Measurements from ENCODE around the gene NFATC3.

Gene NFATC3

DNA sequence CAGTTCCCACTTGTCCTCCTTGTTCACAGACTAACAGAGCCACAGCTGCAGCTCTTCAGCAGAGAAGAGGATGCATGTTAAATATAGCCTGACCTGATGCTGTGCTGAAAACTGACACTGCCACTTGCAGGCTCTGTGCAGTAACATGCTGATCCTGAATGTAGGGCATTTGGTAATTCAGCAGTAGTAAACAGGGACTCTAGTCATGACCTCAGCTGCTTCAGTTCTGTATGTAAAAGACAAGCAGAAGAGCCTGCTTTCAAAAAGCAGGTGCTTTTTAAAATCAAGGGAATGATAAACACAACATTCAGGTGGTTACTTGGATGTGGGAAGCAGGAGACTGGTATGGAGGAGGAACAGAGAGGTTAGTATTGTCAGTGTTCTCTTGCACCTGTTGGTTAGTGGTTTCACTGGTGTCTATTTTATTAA is 116.9 kb downstream of the NFATC3 start:
- H3K4me1 ChIP-seq (ENCODE audit: insufficient read depth, low read length), result no peaks in the 10 kb centered on the region
- H3K36me3 ChIP-seq (ENCODE audit: insufficient read depth, low read length), result no peaks in the 10 kb centered on the region
- no peaks in the 10 kb centered on the region for H3K9me3 ChIP-seq (ENCODE audit: low read length)
- no peaks in the 10 kb centered on the region for H3K27me3 ChIP-seq (ENCODE audit: control insufficient read depth in 1 of 2, insufficient read depth in 2 of 2, low read length in 2 of 2)
- H3K9ac ChIP-seq (ENCODE audit: low read length), result no peak overlapping the region
- H3K4me3 ChIP-seq (ENCODE audit: low read depth in 1 of 2, low read length in 2 of 2), result no peak overlapping the region
- no peak overlapping the region for H3K27ac ChIP-seq (ENCODE audit: low read depth, low read length)

DNA sequence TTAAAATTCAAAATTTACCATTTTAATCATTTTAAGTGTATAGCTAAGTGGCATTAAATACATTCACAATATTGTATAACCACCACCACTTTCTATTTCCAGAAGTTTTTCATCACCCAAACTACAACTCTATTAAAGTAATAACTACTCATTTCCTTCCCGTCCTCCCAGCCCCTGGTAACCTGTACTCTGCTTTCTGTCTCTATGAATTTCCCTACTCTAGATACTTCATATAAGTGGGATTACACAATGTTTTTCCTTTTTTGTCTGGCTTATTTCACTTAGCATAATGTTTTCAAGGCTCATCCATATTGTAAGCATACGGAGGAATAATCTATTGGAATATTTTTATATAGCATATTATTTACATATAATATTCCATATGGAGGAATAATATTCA is 121.1 kb downstream of the NFATC3 start:
- no peaks in the 10 kb centered on the region for H3K9me3 ChIP-seq (ENCODE audit: low read length)
- no peak overlapping the region for H3K27ac ChIP-seq (ENCODE audit: low read depth, low read length)
- no peaks in the 10 kb centered on the region for H3K27me3 ChIP-seq (ENCODE audit: control insufficient read depth in 1 of 2, insufficient read depth in 2 of 2, low read length in 2 of 2)
- no peak overlapping the region for H3K4me3 ChIP-seq (ENCODE audit: low read depth in 1 of 2, low read length in 2 of 2)
- H3K4me1 ChIP-seq (ENCODE audit: insufficient read depth, low read length), result no peaks in the 10 kb centered on the region
- no peak overlapping the region for H3K9ac ChIP-seq (ENCODE audit: low read length)
- no peaks in the 10 kb centered on the region for H3K36me3 ChIP-seq (ENCODE audit: insufficient read depth, low read length)

GRCh38 chr16:68214726-68215125 is 129.6 kb downstream of the NFATC3 start:
- Histone ChIP-seq H3K27ac (ENCODE audit: low read depth, low read length) (no peak overlapping the region), H3K4me1 (ENCODE audit: insufficient read depth, low read length) (no peaks in the 10 kb centered on the region), H3K9me3 (ENCODE audit: low read length) (no peaks in the 10 kb centered on the region), H3K27me3 (ENCODE audit: control insufficient read depth in 1 of 2, insufficient read depth in 2 of 2, low read length in 2 of 2) (no peaks in the 10 kb centered on the region), H3K9ac (ENCODE audit: low read length) (no peak overlapping the region), H3K4me3 (ENCODE audit: low read depth in 1 of 2, low read length in 2 of 2) (no peak overlapping the region), H3K36me3 (ENCODE audit: insufficient read depth, low read length) (no peaks in the 10 kb centered on the region)

DNA sequence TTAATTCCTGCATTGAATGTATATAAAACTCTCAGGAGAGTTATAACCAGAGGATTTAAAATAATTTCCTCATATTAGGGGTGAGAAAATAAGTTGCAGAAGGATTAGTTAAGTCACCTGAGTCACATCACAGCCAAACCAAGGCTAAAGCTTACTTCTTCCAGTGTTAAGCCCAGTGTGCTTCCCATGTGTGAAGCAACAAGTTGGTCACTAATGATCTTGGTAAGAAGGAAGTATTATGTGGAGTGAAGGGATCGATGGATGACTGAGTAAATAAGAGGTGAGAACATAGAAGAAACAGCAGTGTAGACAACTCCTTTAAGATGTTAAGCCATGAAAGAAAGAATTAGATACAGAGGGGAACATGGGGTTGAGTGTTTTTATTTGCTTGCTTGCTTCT is 130.1 kb downstream of the NFATC3 start:
- no peak overlapping the region for H3K27ac ChIP-seq (ENCODE audit: low read depth, low read length)
- H3K9me3 ChIP-seq (ENCODE audit: low read length), result no peaks in the 10 kb centered on the region

GRCh38 chr16:68216240-68216639 is 131.1 kb downstream of the NFATC3 start:
- no peaks in the 10 kb centered on the region for H3K27me3 ChIP-seq (ENCODE audit: control insufficient read depth in 1 of 2, insufficient read depth in 2 of 2, low read length in 2 of 2)
- no peak overlapping the region for H3K9ac ChIP-seq (ENCODE audit: low read length)
- H3K27ac ChIP-seq (ENCODE audit: low read depth, low read length), result no peak overlapping the region
- no peaks in the 10 kb centered on the region for H3K4me1 ChIP-seq (ENCODE audit: insufficient read depth, low read length)
- no peaks in the 10 kb centered on the region for H3K36me3 ChIP-seq (ENCODE audit: insufficient read depth, low read length)
- no peaks in the 10 kb centered on the region for H3K9me3 ChIP-seq (ENCODE audit: low read length)
- no peak overlapping the region for H3K4me3 ChIP-seq (ENCODE audit: low read depth in 1 of 2, low read length in 2 of 2)

More for the DNA sequence above, 130.1 kb downstream of the NFATC3 start:
- H3K36me3 ChIP-seq (ENCODE audit: insufficient read depth, low read length), result no peaks in the 10 kb centered on the region
- no peaks in the 10 kb centered on the region for H3K4me1 ChIP-seq (ENCODE audit: insufficient read depth, low read length)
- no peaks in the 10 kb centered on the region for H3K27me3 ChIP-seq (ENCODE audit: control insufficient read depth in 1 of 2, insufficient read depth in 2 of 2, low read length in 2 of 2)
- no peak overlapping the region for H3K4me3 ChIP-seq (ENCODE audit: low read depth in 1 of 2, low read length in 2 of 2)
- no peak overlapping the region for H3K9ac ChIP-seq (ENCODE audit: low read length)

GRCh38 chr16:68217506-68217905 is 132.3 kb downstream of the NFATC3 start:
- no peaks in the 10 kb centered on the region for H3K4me1 ChIP-seq (ENCODE audit: insufficient read depth, low read length)
- no peak overlapping the region for H3K27ac ChIP-seq (ENCODE audit: low read depth, low read length)
- H3K9ac ChIP-seq (ENCODE audit: low read length), result no peak overlapping the region
- no peak overlapping the region for H3K4me3 ChIP-seq (ENCODE audit: low read depth in 1 of 2, low read length in 2 of 2)
- H3K36me3 ChIP-seq (ENCODE audit: insufficient read depth, low read length), result no peaks in the 10 kb centered on the region
- no peaks in the 10 kb centered on the region for H3K27me3 ChIP-seq (ENCODE audit: control insufficient read depth in 1 of 2, insufficient read depth in 2 of 2, low read length in 2 of 2)
- H3K9me3 ChIP-seq (ENCODE audit: low read length), result no peaks in the 10 kb centered on the region

GRCh38 chr16:68219725-68220351 is 134.7 kb downstream of the NFATC3 start:
- H3K27me3 ChIP-seq (ENCODE audit: control insufficient read depth in 1 of 2, insufficient read depth in 2 of 2, low read length in 2 of 2), result no peaks in the 10 kb centered on the region
- H3K27ac ChIP-seq (ENCODE audit: low read depth, low read length), result no peak overlapping the region
- H3K36me3 ChIP-seq (ENCODE audit: insufficient read depth, low read length), result no peaks in the 10 kb centered on the region
- H3K9ac ChIP-seq (ENCODE audit: low read length), result no peak overlapping the region
- H3K4me1 ChIP-seq (ENCODE audit: insufficient read depth, low read length), result no peaks in the 10 kb centered on the region
- H3K4me3 ChIP-seq (ENCODE audit: low read depth in 1 of 2, low read length in 2 of 2), result no peak overlapping the region
- no peaks in the 10 kb centered on the region for H3K9me3 ChIP-seq (ENCODE audit: low read length)

- Histone ChIP-seq H3K9me3 (ENCODE audit: low read length) (no peaks in the 10 kb centered on the region), H3K27ac (ENCODE audit: low read depth, low read length) (no peak overlapping the region), H3K9ac (ENCODE audit: low read length) (no peak overlapping the region), H3K27me3 (ENCODE audit: control insufficient read depth in 1 of 2, insufficient read depth in 2 of 2, low read length in 2 of 2) (no peaks in the 10 kb centered on the region), H3K4me1 (ENCODE audit: insufficient read depth, low read length) (no peaks in the 10 kb centered on the region), H3K4me3 (ENCODE audit: low read depth in 1 of 2, low read length in 2 of 2) (no peak overlapping the region), H3K36me3 (ENCODE audit: insufficient read depth, low read length) (peaks cover 19% of the 10 kb centered on the region)
Observed at GRCh38 chr16:68223072-68223471, 137.9 kb downstream of the NFATC3 start.

DNA sequence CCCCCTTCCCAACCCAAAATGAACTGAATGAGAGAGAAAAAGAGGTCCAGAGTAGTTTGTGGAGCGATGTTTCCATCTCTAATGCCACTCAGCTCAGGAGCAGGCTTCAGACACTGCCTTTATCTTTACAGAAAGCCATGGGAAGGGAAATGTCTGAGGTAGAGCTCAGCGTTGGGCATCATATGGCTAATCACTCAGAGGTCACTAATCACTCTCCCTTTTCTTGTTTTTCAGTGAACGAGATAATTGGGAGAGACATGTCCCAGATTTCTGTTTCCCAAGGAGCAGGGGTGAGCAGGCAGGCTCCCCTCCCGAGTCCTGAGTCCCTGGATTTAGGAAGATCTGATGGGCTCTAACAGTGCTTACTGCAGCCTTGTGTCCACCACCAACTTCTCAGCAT is 140.9 kb downstream of the NFATC3 start:
- H3K36me3 ChIP-seq (ENCODE audit: insufficient read depth, low read length), result peaks cover 19% of the 10 kb centered on the region
- no peak overlapping the region for H3K27ac ChIP-seq (ENCODE audit: low read depth, low read length)
- no peak overlapping the region for H3K9ac ChIP-seq (ENCODE audit: low read length)
- peaks cover 10% of the 10 kb centered on the region for H3K4me1 ChIP-seq (ENCODE audit: insufficient read depth, low read length)
- no peaks in the 10 kb centered on the region for H3K27me3 ChIP-seq (ENCODE audit: control insufficient read depth in 1 of 2, insufficient read depth in 2 of 2, low read length in 2 of 2)
- no peak overlapping the region for H3K4me3 ChIP-seq (ENCODE audit: low read depth in 1 of 2, low read length in 2 of 2)
- H3K9me3 ChIP-seq (ENCODE audit: low read length), result no peaks in the 10 kb centered on the region

DNA sequence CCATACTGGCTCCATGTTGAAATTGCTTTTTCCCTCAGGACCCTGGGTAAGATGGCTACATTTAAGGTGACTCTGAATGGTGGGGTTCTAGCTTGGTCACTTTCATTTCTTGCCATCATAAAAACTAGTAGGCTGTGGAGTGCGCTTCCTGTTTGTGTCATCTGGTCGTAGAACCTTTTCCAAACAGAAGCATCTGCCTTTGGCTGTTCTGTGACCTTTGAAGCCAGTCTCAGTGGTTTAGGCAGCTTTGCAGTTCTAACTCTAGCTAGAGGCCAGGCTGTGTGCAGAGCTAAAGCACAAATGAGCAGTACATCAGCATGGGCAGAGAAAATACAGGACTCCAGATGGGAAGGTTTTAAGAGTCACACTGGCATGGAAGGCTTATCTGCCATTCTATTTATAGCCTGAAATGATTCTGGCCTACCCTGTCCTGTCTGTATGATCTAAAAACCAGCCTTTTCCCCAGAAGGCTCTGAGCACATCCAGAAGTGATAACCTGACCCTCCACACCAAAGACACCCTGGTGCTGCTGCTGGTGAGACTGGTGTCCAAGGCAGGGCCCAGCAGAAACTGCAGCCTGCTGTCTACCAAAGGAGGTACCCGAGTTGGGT is 142.1 kb downstream of the NFATC3 start:
- Histone ChIP-seq H3K9ac (ENCODE audit: low read length) (no peak overlapping the region), H3K27me3 (ENCODE audit: control insufficient read depth in 1 of 2, insufficient read depth in 2 of 2, low read length in 2 of 2) (no peaks in the 10 kb centered on the region), H3K36me3 (ENCODE audit: insufficient read depth, low read length) (peaks cover 19% of the 10 kb centered on the region), H3K4me1 (ENCODE audit: insufficient read depth, low read length) (peaks cover 10% of the 10 kb centered on the region), H3K4me3 (ENCODE audit: low read depth in 1 of 2, low read length in 2 of 2) (no peak overlapping the region), H3K9me3 (ENCODE audit: low read length) (no peaks in the 10 kb centered on the region), H3K27ac (ENCODE audit: low read depth, low read length) (no peak overlapping the region)

DNA sequence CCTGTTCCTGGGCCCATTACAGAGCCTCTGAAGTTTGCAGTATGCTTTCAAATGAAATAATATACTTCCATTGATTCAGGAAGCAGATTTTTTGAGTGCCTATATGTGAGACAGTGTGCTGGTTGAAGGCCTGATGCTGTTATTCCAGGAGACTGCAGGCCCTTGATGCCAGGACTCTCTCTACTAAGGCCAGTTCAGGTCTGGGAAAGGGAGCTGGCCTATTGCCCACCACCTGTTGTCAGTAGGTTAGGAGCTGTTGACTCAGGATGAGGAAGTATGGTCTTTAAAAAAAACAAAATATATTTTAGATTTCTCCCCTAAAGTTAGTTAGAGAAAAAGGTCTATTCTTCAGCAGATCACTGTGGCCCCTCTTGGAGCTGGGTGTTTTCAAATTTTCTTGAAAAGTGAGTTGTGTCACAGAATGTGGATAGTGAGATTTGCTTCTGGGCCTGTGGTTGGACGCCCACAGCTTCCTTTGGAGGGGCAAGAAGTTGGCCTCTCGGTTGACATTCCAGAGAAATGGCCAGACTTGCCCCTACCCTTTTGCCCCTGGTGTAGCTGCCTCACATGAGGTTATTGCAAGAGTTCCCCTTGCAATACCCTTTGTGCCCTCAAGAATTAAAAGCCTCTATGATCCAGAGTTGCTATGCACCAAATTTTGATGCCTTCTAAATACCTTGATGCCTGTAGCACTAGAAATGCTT is 142.8 kb downstream of the NFATC3 start:
- H3K27ac ChIP-seq (ENCODE audit: low read depth, low read length), result no peak overlapping the region
- H3K9me3 ChIP-seq (ENCODE audit: low read length), result no peaks in the 10 kb centered on the region
- H3K36me3 ChIP-seq (ENCODE audit: insufficient read depth, low read length), result peaks cover 19% of the 10 kb centered on the region
- H3K27me3 ChIP-seq (ENCODE audit: control insufficient read depth in 1 of 2, insufficient read depth in 2 of 2, low read length in 2 of 2), result no peaks in the 10 kb centered on the region
- peaks cover 10% of the 10 kb centered on the region for H3K4me1 ChIP-seq (ENCODE audit: insufficient read depth, low read length)
- no peak overlapping the region for H3K9ac ChIP-seq (ENCODE audit: low read length)
- H3K4me3 ChIP-seq (ENCODE audit: low read depth in 1 of 2, low read length in 2 of 2), result no peak overlapping the region
